ENCODE data around the gene PPP3CB.
A peak's percentile ranks its signal among the peaks of the same experiment; 100 is the strongest.
"Not testable (repeated sequence)": the region's sequence is repeated elsewhere in the genome, so short reads cannot be mapped to it uniquely, and the experiment has no call there.

The PPP3CB gene

GRCh38 chr10:73414230-73414945 is 81.4 kb downstream of the PPP3CB start:
- no peak for DNase-seq (ENCODE audit: low spot score)

GRCh38 chr10:73413528-73414229 is 82.1 kb downstream of the PPP3CB start, which contains the start of gene ANXA7:
TSS of gene ANXA7 (minus strand) at chr10:73414058. CDS start at chr10:73400856, 13,202 bp downstream.
- DNase-seq (ENCODE audit: low spot score) = peak; percentile 98

GRCh38 chr10:73413108-73413527 is 82.7 kb downstream of the PPP3CB start:
- DNase-seq (ENCODE audit: low spot score) = peak; percentile 39

- DNase-seq (ENCODE audit: low spot score) = no peak
These were observed 84.9 kb downstream of the PPP3CB start for GRCh38 chr10:73410897-73411296.

GRCh38 chr10:73408978-73409521 is 86.8 kb downstream of the PPP3CB start:
- DNase-seq (ENCODE audit: low spot score) = no peak

- DNase-seq (ENCODE audit: low spot score) = no peak
These were observed 87.8 kb downstream of the PPP3CB start for GRCh38 chr10:73408061-73408460.

GRCh38 chr10:73407495-73407894 is 88.3 kb downstream of the PPP3CB start:
- no peak for DNase-seq (ENCODE audit: low spot score)

- no peak for DNase-seq (ENCODE audit: low spot score)
These were observed 89.0 kb downstream of the PPP3CB start for GRCh38 chr10:73406846-73407245.

- no peak for DNase-seq (ENCODE audit: low spot score)
These were observed 90.3 kb downstream of the PPP3CB start for GRCh38 chr10:73405556-73405955.

- no peak for DNase-seq (ENCODE audit: low spot score)
These were observed 91.1 kb downstream of the PPP3CB start for GRCh38 chr10:73404690-73405089.

- no peak for DNase-seq (ENCODE audit: low spot score)
These were observed 94.2 kb downstream of the PPP3CB start for GRCh38 chr10:73401636-73402035.

GRCh38 chr10:73399063-73399462 is 96.8 kb downstream of the PPP3CB start:
- DNase-seq (ENCODE audit: low spot score) = no peak

- DNase-seq (ENCODE audit: low spot score) = no peak
These were observed 97.8 kb downstream of the PPP3CB start for GRCh38 chr10:73398024-73398423.

GRCh38 chr10:73394325-73394724 is 101.5 kb downstream of the PPP3CB start:
- not testable (repeated sequence) for DNase-seq (ENCODE audit: low spot score)

- DNase-seq (ENCODE audit: low spot score) = no peak
These were observed 107.6 kb downstream of the PPP3CB start for GRCh38 chr10:73388228-73388627.

GRCh38 chr10:73386583-73386982 is 109.2 kb downstream of the PPP3CB start:
- no peak for DNase-seq (ENCODE audit: low spot score)

Measured in AG08396 (cell line).